Measurements from ENCODE around the gene PRKAG3.
"Not testable (repeated sequence)": the region's sequence is repeated elsewhere in the genome, so short reads cannot be mapped to it uniquely, and the experiment has no call there.

PRKAG3 gene

DNA sequence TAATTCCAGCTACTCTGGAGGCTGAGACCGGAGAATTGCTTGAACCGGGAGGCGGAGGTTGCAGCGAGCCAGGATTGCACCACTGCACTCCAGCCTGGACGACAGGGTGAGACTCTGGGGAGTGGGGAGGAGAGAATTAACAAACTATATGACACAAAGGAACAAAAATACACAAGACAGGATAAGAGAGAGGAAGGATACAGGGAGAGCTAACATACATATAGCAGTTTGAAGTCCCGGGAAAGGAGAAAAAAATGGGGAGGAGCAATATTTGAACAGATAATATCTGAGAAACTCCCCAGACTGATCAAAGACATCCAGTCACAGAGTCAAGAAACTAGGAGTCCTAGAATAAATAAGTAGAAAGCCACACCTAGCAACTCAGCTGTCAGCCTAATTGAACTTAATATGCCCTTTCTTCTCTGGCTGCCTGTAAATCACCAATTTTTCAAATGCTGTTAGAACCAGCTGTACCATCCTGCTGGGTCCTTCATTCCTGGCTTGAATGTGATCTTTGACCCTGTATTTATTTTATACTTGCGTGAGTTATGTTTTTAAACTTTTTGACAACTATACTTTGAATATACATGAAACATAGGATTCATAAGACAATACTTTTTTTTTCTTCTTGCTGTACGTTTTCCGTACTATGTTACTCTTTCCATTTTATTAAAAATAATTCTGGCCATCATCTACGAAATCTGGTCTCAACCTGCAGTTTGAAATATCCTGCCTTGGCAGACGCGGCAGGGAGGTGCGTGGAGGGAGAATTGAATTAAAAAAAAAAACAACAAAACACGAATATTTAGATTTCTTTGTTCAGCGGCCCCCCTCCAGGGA lies 50.5 kb downstream of the PRKAG3 start:
- peak; percentile 44 for DNase-seq (ENCODE audit: low spot score)

DNA sequence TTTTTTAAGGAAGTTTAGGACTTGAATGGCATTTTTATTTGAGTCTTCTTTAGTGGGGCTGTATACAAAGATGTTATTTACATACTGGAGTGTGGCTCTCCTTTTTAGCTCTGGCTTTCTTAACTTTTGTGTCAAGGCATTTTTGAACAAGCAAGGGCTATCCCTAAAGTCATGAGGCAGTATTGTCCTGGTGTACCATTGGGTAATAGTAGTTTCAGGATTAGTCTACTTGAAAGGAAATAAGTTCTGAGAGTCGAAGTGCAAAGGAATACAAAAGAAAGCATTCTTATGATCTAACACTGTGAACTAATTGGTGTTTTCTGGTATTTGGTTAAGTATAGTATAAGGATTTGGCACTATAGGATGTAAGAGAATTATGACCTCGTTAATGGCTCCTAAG lies 51.6 kb downstream of the PRKAG3 start:
- DNase-seq (ENCODE audit: low spot score), result no peak

DNA sequence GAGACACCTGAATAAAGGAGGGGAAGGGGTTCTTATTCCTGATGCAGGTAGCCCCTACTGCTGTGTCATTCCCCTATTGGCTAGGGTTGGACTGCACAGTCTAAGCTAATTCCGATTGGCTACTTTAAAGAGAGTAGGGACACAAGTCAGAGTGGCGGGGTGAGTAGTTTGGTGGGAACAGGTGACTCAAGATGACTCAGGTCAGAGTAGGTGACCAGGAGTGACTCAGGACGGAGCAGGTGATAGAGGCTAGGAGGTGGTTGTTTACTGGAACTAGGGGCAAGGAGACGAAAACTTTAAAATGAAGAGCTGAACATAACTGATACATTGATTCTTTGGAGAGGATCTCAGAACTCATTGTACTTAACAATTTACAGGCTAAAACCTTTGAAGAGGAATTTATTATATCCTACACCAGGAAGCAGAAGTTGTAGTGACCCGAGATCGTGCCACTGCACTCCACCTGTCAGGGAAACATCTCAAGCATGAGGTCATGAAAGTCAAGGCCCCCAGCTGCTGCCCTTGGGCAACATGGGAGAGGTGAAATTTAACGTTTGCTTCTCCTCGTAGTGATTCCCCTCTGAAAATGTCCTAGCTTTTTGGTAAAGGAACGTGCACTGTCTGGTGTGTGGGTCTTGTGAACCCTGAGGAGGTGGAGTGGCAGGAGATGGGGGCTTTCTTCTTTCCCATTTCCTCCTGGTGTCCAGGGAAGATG lies 54.2 kb downstream of the PRKAG3 start:
- no peak for DNase-seq (ENCODE audit: low spot score)

DNA sequence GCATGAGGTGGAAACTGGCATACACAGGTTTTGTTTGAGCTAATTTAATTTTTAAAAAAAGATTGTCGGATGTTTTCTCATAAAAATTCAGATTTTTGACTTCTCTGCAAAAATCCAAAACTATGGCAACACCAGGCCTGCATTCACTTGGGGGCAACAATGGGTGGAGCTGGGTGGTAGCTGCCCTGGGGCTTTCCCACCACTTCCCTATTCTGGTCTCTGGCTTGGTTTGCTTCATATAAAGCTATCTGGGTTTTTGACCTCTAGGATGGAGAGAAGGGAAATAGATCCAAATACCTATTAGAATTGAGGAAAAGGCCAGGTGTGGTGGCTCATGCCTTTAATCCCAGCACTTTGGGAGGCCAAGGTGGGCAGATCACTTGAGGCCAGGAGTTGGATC lies 55.1 kb downstream of the PRKAG3 start:
- DNase-seq (ENCODE audit: low spot score), result no peak

DNA sequence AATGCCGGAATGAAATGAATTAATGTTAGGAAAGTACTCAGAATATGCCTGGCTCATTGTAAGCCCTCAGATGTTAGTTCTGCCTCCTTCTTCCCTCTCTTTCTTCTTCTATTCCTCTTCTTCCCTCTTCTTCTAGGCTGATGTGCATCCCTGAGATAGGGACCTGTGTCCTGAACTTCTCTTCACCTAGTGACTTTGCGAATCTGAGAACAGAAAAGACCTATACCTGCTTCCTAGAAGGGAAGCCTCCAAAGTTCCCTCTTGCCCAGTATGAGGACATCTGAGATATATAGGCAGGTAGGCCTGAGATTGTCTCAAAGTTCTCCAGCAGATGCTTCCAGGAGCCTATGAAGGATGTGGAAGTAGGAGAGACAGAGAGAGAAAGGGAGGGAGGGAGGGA lies 57.7 kb downstream of the PRKAG3 start:
- no peak for DNase-seq (ENCODE audit: low spot score)

DNA sequence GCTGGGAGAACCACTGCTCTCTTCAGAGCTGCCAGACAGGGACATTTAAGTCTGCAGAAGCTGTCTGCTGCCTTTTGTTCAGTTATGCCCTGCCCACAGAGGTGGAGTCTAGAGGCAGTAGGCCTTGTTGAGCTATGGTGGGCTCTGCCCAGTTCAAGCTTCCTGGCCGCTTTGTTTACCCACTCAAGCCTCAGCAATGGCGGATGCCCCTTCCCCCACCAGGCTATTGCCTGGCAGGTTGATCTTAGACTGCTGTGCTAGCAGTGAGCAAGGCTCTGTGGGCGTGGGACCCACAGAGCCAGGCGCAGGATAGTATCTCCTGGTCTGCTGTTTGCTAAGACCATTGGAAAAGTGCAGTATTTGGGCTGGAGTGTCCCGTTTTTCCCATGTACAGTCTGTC lies 58.8 kb downstream of the PRKAG3 start:
- DNase-seq (ENCODE audit: low spot score), result not testable (repeated sequence)

Data from COLO829 (cell line).